ENCODE data around the gene SUSD4.
A peak's percentile ranks its signal among the peaks of the same experiment; 100 is the strongest.

SUSD4 gene

GRCh38 chr1:223260712-223261111 lies 103.3 kb downstream of the SUSD4 start:
- no peak for TF ChIP-seq MAX (IDR thresholded peaks at IDR 0.05)
- TF ChIP-seq TAF1 (IDR thresholded peaks at IDR 0.05; ENCODE audit: low read depth), result no peak
- no peak for TF ChIP-seq YY1 (IDR thresholded peaks at IDR 0.05; ENCODE audit: low read depth)
- TF ChIP-seq NFIC (IDR thresholded peaks at IDR 0.05), result no peak
- TF ChIP-seq, protein P1, sequence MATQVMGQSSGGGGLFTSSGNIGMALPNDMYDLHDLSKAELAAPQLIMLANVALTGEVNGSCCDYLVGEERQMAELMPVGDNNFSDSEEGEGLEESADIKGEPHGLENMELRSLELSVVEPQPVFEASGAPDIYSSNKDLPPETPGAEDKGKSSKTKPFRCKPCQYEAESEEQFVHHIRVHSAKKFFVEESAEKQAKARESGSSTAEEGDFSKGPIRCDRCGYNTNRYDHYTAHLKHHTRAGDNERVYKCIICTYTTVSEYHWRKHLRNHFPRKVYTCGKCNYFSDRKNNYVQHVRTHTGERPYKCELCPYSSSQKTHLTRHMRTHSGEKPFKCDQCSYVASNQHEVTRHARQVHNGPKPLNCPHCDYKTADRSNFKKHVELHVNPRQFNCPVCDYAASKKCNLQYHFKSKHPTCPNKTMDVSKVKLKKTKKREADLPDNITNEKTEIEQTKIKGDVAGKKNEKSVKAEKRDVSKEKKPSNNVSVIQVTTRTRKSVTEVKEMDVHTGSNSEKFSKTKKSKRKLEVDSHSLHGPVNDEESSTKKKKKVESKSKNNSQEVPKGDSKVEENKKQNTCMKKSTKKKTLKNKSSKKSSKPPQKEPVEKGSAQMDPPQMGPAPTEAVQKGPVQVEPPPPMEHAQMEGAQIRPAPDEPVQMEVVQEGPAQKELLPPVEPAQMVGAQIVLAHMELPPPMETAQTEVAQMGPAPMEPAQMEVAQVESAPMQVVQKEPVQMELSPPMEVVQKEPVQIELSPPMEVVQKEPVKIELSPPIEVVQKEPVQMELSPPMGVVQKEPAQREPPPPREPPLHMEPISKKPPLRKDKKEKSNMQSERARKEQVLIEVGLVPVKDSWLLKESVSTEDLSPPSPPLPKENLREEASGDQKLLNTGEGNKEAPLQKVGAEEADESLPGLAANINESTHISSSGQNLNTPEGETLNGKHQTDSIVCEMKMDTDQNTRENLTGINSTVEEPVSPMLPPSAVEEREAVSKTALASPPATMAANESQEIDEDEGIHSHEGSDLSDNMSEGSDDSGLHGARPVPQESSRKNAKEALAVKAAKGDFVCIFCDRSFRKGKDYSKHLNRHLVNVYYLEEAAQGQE (IDR thresholded peaks at IDR 0.05; ENCODE audit: low read depth), result no peak
- no peak for TF ChIP-seq EGR1 (IDR thresholded peaks at IDR 0.05)
- no peak for TF ChIP-seq FOXM1 (IDR thresholded peaks at IDR 0.05; ENCODE audit: borderline replicate concordance, low read depth)
- no peak for TF ChIP-seq CREB1 (IDR thresholded peaks at IDR 0.05; ENCODE audit: low read depth)

GRCh38 chr1:223259462-223259861 lies 104.5 kb downstream of the SUSD4 start:
- TF ChIP-seq NFIC (IDR thresholded peaks at IDR 0.05) (no peak), CREB1 (IDR thresholded peaks at IDR 0.05; ENCODE audit: low read depth) (no peak), EP300 (IDR thresholded peaks at IDR 0.05; ENCODE audit: borderline replicate concordance) (no peak), MAX (IDR thresholded peaks at IDR 0.05) (no peak), CEBPB (IDR thresholded peaks at IDR 0.05) (no peak), YY1 (IDR thresholded peaks at IDR 0.05; ENCODE audit: low read depth) (no peak), ZBTB7A (IDR thresholded peaks at IDR 0.05; ENCODE audit: low read depth) (no peak), RAD21 (IDR thresholded peaks at IDR 0.05; ENCODE audit: low read depth) (no peak), TAF1 (IDR thresholded peaks at IDR 0.05; ENCODE audit: low read depth) (no peak), EGR1 (IDR thresholded peaks at IDR 0.05) (no peak), FOXM1 (IDR thresholded peaks at IDR 0.05; ENCODE audit: borderline replicate concordance, low read depth) (no peak), TCF12 (IDR thresholded peaks at IDR 0.05; ENCODE audit: low read depth) (no peak), TEAD4 (IDR thresholded peaks at IDR 0.05) (no peak)
- TF ChIP-seq, protein P2, sequence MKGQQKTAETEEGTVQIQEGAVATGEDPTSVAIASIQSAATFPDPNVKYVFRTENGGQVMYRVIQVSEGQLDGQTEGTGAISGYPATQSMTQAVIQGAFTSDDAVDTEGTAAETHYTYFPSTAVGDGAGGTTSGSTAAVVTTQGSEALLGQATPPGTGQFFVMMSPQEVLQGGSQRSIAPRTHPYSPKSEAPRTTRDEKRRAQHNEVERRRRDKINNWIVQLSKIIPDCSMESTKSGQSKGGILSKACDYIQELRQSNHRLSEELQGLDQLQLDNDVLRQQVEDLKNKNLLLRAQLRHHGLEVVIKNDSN (IDR thresholded peaks at IDR 0.05), result no peak
- TF ChIP-seq, protein P1 (IDR thresholded peaks at IDR 0.05; ENCODE audit: low read depth), result no peak

GRCh38 chr1:223258751-223259198 lies 105.2 kb downstream of the SUSD4 start:
- 0 out of 2 replicates have a peak, but pooled peaks have one; percentile 48 for TF ChIP-seq CEBPB (IDR thresholded peaks at IDR 0.05)
- TF ChIP-seq NFIC (IDR thresholded peaks at IDR 0.05), result no peak
- TF ChIP-seq, protein P2 (IDR thresholded peaks at IDR 0.05), result no peak

DNA sequence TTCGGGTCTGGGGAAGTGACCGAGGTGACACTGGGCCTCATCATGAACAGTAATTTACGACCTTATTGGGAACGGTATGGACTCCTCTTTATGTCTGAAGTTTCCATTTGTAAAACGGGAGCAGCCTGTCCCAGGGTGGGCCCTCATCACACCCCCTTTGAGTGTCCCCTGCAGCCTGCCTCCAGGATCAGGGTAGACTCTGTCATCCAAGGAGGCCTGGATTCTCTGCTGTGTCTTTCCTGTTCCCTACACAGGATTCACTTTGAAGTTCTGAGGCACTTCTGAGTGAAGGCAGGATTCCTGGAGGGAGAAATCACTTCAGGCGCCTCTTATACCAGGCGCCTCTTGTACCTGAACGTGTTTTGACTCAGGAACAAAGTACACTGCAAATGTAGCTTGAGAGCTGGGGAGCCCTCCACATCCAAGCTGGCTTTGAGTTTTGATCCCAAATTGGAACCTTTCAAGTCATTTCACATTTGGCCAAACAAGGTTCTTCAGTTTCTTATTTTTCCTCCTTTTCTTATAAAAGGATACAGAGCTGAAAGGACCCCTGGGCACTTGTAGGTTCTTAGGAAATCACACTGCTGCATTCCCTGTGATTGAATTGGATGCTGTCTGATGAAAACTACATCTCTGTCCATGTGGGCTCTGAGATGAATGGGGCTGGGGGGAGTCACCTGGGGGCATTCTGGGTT lies 106.0 kb downstream of the SUSD4 start:
- no peak for TF ChIP-seq RAD21 (IDR thresholded peaks at IDR 0.05; ENCODE audit: low read depth)
- no peak for TF ChIP-seq NFIC (IDR thresholded peaks at IDR 0.05)
- no peak for TF ChIP-seq EGR1 (IDR thresholded peaks at IDR 0.05)
- no peak for TF ChIP-seq EP300 (IDR thresholded peaks at IDR 0.05; ENCODE audit: borderline replicate concordance)
- no peak for TF ChIP-seq CREB1 (IDR thresholded peaks at IDR 0.05; ENCODE audit: low read depth)
- no peak for TF ChIP-seq TCF12 (IDR thresholded peaks at IDR 0.05; ENCODE audit: low read depth)
- no peak for TF ChIP-seq ZBTB7A (IDR thresholded peaks at IDR 0.05; ENCODE audit: low read depth)
- TF ChIP-seq YY1 (IDR thresholded peaks at IDR 0.05; ENCODE audit: low read depth), result no peak
- no peak for TF ChIP-seq TEAD4 (IDR thresholded peaks at IDR 0.05)
- TF ChIP-seq, protein P1 (IDR thresholded peaks at IDR 0.05; ENCODE audit: low read depth), result no peak
- TF ChIP-seq, protein P2 (IDR thresholded peaks at IDR 0.05), result no peak

Measured in Ishikawa (cell line).